HL-60/S4 treated with retinoic acid at 250 ng/mL for 4 days and 3 days (cell line): ENCODE measurements around the gene KRT79.
"Not testable (repeated sequence)": the region's sequence is repeated elsewhere in the genome, so short reads cannot be mapped to it uniquely, and the experiment has no call there.

ENCODE experiments used
- in situ Hi-C: fragments of 300-500 bp; cut with MboI; formaldehyde crosslinking; loops from 2 replicates; pipeline ENCODE4 v1.7.0; 2022; ENCODE audit warnings: low sequenced_read_pairs

Gene KRT79

DNA sequence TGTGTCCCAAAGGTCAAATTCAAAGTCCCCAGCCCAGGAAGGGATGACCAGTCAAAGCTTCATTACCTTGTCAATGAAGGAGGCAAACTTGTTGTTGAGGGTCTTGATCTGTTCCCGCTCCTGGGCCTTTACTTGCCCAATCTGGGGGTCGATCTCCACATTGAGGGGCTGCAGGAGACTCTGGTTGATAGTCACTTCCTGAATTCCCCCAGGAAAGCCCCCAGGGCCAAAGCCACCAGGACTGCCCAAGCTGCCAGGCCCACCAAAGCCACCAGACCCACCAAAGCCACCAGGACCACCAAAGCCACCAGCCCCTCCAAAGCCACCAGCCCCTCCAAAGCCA, 38.8 kb downstream of the KRT79 start:
- in situ Hi-C loops, result not testable (repeated sequence)

DNA sequence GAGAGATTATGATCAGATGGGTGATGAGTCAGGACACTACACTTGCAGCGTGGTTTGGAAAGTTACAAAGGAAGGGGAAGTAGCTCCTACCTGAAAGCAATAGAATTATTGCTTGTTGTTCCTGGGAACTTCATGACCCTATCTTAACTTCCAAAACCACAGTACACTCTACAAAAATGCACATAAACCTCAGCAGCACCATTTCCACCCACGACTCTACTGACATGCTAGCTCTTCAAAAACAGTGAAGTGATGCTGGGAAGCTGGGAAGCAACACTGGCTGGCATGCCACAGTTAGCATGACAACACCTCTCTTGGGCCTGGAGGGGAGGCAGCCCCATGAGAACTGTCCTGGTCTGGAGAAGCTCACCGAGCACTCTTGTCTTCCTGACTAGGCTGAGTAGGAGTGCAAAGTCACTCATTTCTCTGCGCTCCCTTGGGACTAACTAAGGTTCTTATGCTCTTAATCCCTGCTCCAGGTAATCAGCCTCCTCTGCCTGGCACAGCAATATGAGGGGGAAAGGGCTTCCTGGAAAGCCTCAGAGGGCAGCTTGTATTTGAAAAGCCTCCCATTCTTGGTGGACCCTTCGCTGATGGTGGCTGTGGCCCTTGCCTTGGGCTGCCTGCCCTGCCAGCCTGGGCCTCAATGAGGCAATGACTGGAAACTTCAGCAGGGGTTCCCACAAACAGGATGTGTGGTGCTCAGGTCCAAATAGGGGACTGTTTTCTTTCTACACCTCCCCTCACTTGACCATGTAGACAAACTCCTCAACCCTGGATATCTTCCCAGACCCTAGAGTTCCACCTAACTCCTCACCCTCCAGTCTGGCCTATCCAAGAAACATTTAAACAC, 39.4 kb downstream of the KRT79 start:
- in situ Hi-C loops, result no loop called here

DNA sequence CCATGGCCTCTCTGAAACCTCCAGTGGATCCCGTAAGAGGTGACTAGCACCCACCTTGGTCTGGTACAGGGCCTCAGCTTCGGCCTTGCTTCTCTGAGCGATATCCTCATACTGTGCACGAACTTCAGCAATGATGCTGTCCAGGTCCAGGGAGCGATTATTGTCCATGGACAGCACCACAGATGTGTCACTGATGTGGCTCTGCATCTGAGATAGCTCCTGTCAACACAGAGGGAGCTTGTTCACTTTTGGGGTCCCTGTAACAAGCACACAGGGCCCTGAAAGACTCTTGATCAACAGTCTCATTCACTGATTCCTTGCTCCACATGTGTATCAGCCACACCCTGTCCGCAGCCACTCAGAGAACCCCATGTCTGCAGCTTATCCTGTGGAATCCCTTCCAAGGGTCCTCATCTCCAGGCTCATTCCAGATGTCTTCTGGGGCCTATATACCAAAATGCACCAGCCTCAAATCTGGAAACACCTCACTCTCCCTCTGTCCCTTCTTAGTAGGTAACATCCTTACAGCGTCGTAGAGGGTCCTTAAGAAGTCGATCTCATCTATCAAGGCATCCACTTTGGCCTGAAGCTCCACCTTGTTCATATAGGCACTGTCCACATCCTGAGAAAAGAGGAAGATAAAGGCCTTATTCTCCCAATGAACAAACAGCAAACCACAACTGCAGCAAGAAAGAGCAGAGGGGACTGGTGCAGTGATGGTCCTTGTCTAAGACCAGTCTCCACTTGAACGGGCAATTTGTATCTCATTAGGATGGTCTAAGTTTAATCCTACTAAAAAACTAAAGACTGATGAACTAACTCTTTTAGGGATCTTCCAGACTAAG, 41.7 kb downstream of the KRT79 start:
- in situ Hi-C loops, result no loop called here

GRCh38 chr12:52791271-52792184, 42.6 kb downstream of the KRT79 start:
- in situ Hi-C loops, result no loop called here

GRCh38 chr12:52790427-52791270, 43.5 kb downstream of the KRT79 start:
- in situ Hi-C loops, result no loop called here

DNA sequence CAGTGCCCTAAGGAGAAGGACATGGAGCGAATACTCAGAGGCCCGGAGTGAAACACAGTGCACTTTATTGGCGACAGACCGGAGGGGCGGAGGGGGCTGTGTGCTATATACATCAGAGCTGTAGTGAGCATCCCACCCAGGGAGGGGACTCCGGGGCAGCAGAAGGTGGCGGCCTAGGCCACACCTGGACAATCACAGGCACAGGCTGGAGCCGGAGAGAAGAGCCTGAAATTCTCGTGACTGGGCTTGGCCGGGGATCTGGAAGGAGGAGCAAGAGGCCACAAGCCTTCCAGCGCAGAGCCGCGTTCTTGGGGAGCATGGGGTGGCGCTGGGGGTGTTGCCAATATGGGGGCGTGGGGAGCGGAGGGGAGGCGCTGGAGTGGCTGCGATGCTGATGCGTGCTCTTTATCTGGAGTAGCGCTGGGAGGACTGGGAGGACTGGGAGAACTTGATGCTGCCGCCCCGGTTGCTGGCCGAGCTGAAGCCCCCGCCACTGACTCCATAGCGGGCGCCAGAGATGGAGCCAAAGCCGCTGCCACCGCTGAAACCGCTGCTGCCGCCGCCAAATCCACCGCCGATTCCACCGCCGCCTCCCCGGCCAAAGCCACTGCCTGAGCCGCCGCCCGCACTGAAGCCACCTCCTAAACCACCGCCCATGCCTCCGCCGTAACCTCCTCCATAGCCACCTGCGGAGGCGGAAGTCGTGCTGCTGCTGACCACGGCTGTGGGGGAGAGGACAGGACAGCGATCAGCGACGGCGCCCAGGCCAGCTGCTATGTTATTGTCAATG, 44.3 kb downstream of the KRT79 start:
- in situ Hi-C loops, result no loop called here

DNA sequence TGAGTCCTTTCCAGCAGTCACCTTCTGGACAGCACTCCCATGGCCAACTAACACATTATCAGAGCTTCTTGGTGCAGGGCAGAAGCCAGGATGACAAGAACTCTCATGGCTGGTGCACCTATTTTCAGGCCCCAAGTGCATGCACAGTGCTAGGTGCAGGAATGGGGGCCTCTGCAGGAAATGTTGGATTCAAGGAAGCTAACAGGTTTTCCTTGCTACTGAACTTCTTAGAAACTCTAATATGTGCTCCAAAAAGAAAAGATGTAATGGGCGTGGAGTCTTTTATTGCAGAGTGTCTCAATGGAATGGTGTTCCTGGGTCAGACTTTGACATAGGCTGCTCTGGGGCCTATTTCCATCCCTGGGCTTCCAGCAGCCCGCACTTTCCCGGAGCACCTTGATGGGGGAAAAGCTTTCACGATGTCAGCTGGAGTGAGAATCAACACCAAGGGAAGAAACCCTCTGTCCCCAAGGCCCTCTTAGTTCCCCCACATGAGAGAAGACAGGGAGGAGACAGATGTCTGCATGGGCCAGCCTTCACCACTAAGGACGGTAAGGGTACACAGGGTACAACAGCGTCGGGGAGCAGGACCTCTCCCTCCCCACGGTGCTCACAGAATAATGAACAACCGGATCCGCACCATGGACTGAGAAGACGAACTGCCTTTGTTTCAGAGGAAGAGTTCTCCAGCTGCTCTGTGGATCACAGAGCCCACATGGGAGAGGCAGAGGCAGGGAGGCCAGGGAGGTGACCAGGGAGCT, 45.1 kb downstream of the KRT79 start:
- in situ Hi-C loops, result no loop called here

DNA sequence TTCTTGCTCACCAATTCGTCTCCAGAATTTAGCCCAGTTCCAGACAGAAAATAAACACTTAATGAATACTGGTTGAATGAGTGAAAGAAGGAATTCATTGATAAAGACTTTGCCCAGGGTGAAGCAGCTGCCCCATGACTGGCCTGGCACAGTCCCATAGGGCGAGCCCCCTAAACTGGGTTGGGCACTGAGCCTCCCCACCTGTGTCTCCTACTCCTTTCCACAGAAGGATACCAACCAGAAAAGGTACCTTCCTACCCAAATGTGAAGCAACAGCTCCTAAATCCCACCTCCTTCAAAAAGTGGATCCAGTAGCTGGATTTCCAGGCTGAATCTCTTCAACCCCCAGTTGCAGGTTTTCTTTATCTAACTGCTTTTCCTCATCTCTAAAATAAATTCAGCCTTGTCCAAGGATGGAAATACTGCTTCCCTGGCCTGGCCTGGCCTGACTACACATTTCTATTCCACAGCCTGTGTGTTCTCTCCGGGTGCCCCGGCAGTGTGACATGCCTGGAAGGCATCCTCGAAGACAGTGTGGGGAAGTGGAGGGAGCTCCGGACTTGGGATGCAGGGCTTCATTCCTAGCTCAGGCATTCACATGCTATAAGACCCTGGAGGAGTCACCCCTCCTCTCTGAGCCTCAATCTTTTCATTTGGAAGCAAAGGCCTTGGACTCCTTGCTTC, 45.8 kb downstream of the KRT79 start:
- in situ Hi-C loops, result no loop called here

DNA sequence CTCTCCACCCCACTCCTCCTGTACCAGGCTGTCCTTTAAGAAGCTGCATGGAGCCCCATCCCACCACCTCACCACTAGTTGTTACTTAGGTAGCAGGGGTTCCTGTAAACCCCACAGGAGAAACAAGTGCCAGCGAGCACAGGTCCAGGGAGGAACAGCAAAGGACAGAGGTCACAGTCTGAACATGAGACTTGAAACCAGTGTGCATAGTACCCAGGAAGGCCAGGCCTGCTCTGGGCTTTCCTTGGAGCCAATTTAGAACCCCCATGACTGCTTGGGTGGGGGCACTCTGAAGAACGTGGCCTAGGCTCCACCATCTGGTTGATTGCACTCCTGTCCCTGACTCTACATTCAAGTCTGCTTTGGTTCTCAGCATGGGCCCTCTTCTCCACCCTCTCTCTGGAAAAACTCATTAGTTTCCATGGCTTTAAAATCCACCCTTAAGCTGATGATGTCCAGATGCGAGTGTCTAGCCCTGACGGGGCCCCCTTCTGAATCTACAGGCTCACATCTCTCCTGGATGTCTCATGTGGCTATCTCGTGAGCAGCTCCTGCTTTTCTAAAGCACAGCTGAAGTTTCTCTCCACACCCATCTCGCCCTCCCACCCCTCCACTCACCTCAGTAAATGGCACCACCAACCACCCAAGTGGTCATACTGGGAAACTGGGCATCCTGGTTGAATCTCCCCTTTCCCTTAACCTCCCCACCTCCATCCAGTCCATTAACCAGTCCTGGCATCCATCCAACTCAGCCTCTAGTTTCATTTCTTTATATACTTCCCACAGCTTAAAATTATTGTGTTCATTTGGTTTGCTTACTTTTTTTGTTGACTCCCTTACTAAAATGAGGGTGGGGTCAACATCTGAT, 46.6 kb downstream of the KRT79 start:
- in situ Hi-C loops, result no loop called here

- in situ Hi-C loops, result no loop called here
Observed at GRCh38 chr12:52784909-52785308, 49.2 kb downstream of the KRT79 start.

GRCh38 chr12:52783563-52784316, 50.4 kb downstream of the KRT79 start:
- in situ Hi-C loops, result no loop called here

- in situ Hi-C loops, result no loop called here
Observed at GRCh38 chr12:52782502-52782901, 51.6 kb downstream of the KRT79 start.

GRCh38 chr12:52781399-52782082, 52.6 kb downstream of the KRT79 start:
- in situ Hi-C loops, result no loop called here

GRCh38 chr12:52779914-52780313, 54.2 kb downstream of the KRT79 start:
- in situ Hi-C loops, result no loop called here

DNA sequence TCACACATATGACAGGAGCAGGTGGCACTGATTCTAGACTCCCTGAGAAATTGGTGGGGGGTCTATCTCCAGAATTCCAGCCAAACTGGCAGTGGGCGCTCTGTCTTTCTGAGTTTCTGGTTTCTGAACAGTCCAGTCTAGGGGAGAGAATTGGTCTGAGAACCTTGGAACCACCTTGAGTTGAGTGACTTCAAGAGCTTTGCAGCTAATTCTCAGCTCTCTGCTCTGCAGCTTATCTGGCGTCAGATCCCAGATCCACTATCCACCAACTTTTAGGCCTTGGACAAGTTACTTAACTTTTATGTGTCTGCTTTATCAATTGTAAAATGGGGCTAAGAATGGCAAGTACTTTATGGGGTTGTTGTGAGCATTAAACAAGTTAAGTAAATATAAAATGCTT, 55.3 kb downstream of the KRT79 start:
- in situ Hi-C loops, result no loop called here

DNA sequence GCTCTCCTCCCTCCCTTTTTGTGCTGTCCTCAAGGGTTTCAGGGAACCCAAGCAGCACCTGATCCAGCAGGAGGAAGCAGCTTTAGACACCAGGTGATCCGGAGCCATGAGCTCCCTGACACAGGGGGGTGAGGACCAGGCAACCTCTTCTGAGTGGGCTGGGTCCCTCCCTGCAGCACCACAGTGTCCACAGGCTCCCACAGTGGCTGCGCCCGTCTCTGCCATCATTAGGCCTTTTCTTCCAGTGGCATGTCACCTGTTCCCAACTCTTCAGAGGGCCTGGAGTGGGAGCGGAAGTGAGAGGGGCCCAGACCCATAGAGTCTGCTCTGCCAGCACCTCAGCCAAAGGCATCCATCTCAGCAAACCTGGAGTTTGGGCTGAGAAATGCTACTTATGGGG, 56.5 kb downstream of the KRT79 start:
- in situ Hi-C loops, result no loop called here
